ENCODE data around the gene PRDX5.

Gene PRDX5

GRCh38 chr11:64317961-64318765, at the start of gene PRDX5:
Gene PRDX5 (plus strand): TSS chr11:64318121. CDS start chr11:64318216, 95 bp downstream.
- DNase-seq = peak; percentile 99

- peak; percentile 76 for DNase-seq
Measured at GRCh38 chr11:64268893-64269539, 48.9 kb upstream of the PRDX5 start.

GRCh38 chr11:64269540-64270220, 48.2 kb upstream of the PRDX5 start:
- DNase-seq = peak; percentile 100

- no peak for DNase-seq
Measured at GRCh38 chr11:64275031-64275800, 42.7 kb upstream of the PRDX5 start.

GRCh38 chr11:64275841-64276240, 42.1 kb upstream of the PRDX5 start:
- no peak for DNase-seq

- DNase-seq = peak; percentile 48
Measured at GRCh38 chr11:64276653-64277431, 41.1 kb upstream of the PRDX5 start.

GRCh38 chr11:64278576-64279190, 39.2 kb upstream of the PRDX5 start:
- DNase-seq = no peak

GRCh38 chr11:64281957-64282770, 35.8 kb upstream of the PRDX5 start:
- DNase-seq = no peak

GRCh38 chr11:64283092-64283491, 34.8 kb upstream of the PRDX5 start:
- DNase-seq = no peak

GRCh38 chr11:64284048-64284961, 33.6 kb upstream of the PRDX5 start, which contains the start of gene BAD:
Gene BAD (minus strand): TSS chr11:64284665. CDS start chr11:64284368, 297 bp downstream.
- DNase-seq = peak; percentile 97

GRCh38 chr11:64284962-64285884, 32.7 kb upstream of the PRDX5 start, which contains the start of gene GPR137:
Gene GPR137 (plus strand): TSS chr11:64285848. CDS start chr11:64286525, 677 bp downstream.
- peak; percentile 92 for DNase-seq

GRCh38 chr11:64285885-64286800, 31.8 kb upstream of the PRDX5 start:
- DNase-seq = peak; percentile 73

- no peak for DNase-seq
Measured at GRCh38 chr11:64286801-64287159, 31.1 kb upstream of the PRDX5 start.

GRCh38 chr11:64287676-64288352, 30.1 kb upstream of the PRDX5 start:
- no peak for DNase-seq

GRCh38 chr11:64288353-64288750, 29.6 kb upstream of the PRDX5 start:
- DNase-seq = no peak

GRCh38 chr11:64289002-64289564, 28.8 kb upstream of the PRDX5 start:
- no peak for DNase-seq

Data from hematopoietic multipotent progenitor cell treated with erythropoietin and hydrocortisone succinate and interleukin-3 and kit ligand, for 4 days (in vitro differentiated cells).